AG10803 (cell line): Measurements from ENCODE around the gene PDIA6.

Source experiments
- DNase-seq: peaks from one replicate; pipeline ENCODE4 v3.0.0; 2010; ENCODE audit warnings: low read depth
- H3K4me3 ChIP-seq: 2 replicates; pipeline ENCODE4 v1.5.1; 2011; ENCODE audit warnings: mild to moderate bottlenecking, low read length, control low read depth
- CTCF ChIP-seq: conservative IDR thresholded peaks from 2 replicates; pipeline ENCODE4 v1.5.1; 2011; ENCODE audit warnings: mild to moderate bottlenecking, low read length, control low read depth, inconsistent platforms

PDIA6 gene

GRCh38 chr2:10838734-10839133 is 26.1 kb upstream of the PDIA6 start:
- no peak for DNase-seq
- no peak overlapping the region for H3K4me3 ChIP-seq
- TF ChIP-seq CTCF = no peak

- no peak for DNase-seq
- TF ChIP-seq CTCF = no peak
- H3K4me3 ChIP-seq = no peak overlapping the region
Measured at GRCh38 chr2:10837298-10838266, 25.0 kb upstream of the PDIA6 start.

GRCh38 chr2:10835052-10835970 is 22.7 kb upstream of the PDIA6 start:
- DNase-seq = peak; percentile 17
- peak; percentile 68 for TF ChIP-seq CTCF
- H3K4me3 ChIP-seq = no peak overlapping the region

- no peak for DNase-seq
- TF ChIP-seq CTCF = no peak
- H3K4me3 ChIP-seq = no peak overlapping the region
Measured at GRCh38 chr2:10834068-10834655, 21.6 kb upstream of the PDIA6 start.

- no peak for TF ChIP-seq CTCF
- DNase-seq = no peak
- no peak overlapping the region for H3K4me3 ChIP-seq
Measured at GRCh38 chr2:10833021-10833420, 20.4 kb upstream of the PDIA6 start.

GRCh38 chr2:10832203-10832936 is 19.8 kb upstream of the PDIA6 start:
- peak; percentile 94 for TF ChIP-seq CTCF
- peak; percentile 72 for DNase-seq
- no peak overlapping the region for H3K4me3 ChIP-seq
